ENCODE results near the gene NAA25. TPM values are rescaled to one million over a fixed set of nuclear protein-coding genes. Genes with fewer than 3 reads are reported as not detected.
A peak's percentile ranks its signal among the peaks of the same experiment; 100 is the strongest.
"Not testable (repeated sequence)": the region's sequence is repeated elsewhere in the genome, so short reads cannot be mapped to it uniquely, and the experiment has no call there.

The NAA25 gene
- total and polyA plus RNA-seq, 7 donors, result 10.9 to 46.5 (median 28.1) TPM

DNA sequence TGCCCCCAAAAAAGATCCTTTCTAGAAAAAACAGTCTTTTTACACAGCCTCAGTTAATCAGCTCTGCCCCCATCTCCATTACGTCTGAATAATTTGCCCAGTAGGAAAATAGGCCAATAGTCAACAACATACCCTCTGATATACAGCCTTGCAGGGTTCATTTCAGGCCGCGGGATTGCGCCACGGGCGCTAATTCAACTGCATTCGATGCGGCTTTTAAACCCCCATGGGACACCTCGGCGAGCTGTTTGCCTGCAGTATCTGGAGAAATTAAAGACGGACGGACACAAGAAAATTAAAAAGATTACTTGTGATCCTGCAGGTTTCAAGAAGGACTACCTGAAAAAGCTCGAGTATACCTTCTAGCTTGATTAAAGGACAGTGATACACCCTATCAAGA, 59.2 kb downstream of the NAA25 start:
- intact Hi-C loops (cut with DNase I), result loop anchor here (5.0 to 10.0 kb wide), 3 partner anchors 33 to 185 kb away; no protein-coding TSS in a partner anchor
- Histone ChIP-seq H3K27ac (no peak overlapping the region), H3K36me3 (ENCODE audit: insufficient read depth in 1 of 2, low read depth in 1 of 2) (peaks cover 20 to 100% of the 10 kb centered on the region in 2 donors), H3K27me3 (ENCODE audit: insufficient read depth in 3 of 3, low read length in 2 of 3) (no peaks in the 10 kb centered on the region), H3K4me3 (no peak overlapping the region), H3K9me3 (no peaks in the 10 kb centered on the region), H3K4me1 (no peaks in the 10 kb centered on the region)
- TF ChIP-seq, protein P1, sequence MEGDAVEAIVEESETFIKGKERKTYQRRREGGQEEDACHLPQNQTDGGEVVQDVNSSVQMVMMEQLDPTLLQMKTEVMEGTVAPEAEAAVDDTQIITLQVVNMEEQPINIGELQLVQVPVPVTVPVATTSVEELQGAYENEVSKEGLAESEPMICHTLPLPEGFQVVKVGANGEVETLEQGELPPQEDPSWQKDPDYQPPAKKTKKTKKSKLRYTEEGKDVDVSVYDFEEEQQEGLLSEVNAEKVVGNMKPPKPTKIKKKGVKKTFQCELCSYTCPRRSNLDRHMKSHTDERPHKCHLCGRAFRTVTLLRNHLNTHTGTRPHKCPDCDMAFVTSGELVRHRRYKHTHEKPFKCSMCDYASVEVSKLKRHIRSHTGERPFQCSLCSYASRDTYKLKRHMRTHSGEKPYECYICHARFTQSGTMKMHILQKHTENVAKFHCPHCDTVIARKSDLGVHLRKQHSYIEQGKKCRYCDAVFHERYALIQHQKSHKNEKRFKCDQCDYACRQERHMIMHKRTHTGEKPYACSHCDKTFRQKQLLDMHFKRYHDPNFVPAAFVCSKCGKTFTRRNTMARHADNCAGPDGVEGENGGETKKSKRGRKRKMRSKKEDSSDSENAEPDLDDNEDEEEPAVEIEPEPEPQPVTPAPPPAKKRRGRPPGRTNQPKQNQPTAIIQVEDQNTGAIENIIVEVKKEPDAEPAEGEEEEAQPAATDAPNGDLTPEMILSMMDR (IDR thresholded peaks at IDR 0.05), result no peak
- DNase-seq, result no peak
- no peak for ATAC-seq
- WGBS, 3 donors, result 87 to 91% (median 87%) methylated on average over 13 of the region's 13 CpGs

DNA sequence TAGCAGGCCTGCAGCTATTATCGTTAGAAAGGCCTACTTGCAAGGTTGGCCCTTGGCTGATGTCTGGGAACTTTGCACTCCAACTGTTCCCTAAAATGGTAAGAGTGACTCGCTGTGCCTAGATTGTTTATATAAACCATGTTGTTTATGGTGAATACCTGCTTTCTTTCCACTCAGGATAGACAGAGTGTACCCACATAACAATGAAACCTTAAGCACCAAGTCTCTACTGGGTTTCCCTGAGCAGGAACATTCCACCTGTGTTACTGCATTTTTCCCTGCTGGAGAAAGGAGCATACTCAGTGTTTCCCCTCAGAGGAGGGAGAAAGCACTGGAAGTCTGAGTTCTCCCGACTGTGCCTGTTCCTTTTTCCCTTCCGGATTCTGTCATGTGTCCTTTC, 62.6 kb downstream of the NAA25 start:
- Histone ChIP-seq H3K27me3 (ENCODE audit: insufficient read depth in 3 of 3, low read length in 2 of 3) (no peaks in the 10 kb centered on the region), H3K4me1 (no peaks in the 10 kb centered on the region), H3K27ac (no peak overlapping the region), H3K4me3 (no peak overlapping the region), H3K36me3 (ENCODE audit: insufficient read depth in 1 of 2, low read depth in 1 of 2) (peaks cover 9 to 100% of the 10 kb centered on the region in 2 donors), H3K9me3 (no peaks in the 10 kb centered on the region)
- intact Hi-C loops (cut with DNase I), result loop anchor here (5.0 to 10.0 kb wide), 3 partner anchors 36 to 189 kb away; no protein-coding TSS in a partner anchor
- TF ChIP-seq, protein P1 (IDR thresholded peaks at IDR 0.05), result no peak
- 77 to 83% (median 81%) methylated on average over 4 of the region's 4 CpGs for WGBS, 3 donors
- ATAC-seq, result peak in 1 of 4 donors; percentile 13
- DNase-seq, result no peak

DNA sequence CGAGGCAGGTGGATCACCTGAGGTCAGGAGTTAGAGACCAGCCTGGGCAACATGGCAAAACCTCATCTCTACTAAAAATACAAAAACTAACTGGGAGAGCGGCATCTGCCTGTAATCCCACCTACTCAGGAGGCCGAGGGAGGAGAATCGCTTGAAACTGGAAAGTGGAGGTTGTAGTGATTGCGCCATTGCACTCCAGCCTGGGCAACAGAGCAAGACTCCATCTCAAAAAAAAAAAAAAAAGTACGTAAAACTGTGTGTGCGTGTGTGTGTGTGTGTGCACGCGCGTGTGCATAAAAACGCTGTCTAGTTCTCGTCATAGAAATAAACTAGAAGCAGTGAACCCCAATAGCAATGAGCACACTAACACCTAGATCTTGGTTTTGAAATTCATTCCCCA, 72.0 kb downstream of the NAA25 start:
- not testable (repeated sequence) for H3K27me3 ChIP-seq (ENCODE audit: insufficient read depth in 3 of 3, low read length in 2 of 3); H3K27ac ChIP-seq; H3K4me1 ChIP-seq; H3K4me3 ChIP-seq; ATAC-seq; H3K9me3 ChIP-seq; DNase-seq
- 93 to 95% (median 95%) methylated on average over 11 to 12 of the region's 12 CpGs for WGBS, 3 donors
- H3K36me3 ChIP-seq (ENCODE audit: insufficient read depth in 1 of 2, low read depth in 1 of 2), result peaks cover 12 to 100% of the 10 kb centered on the region in 2 donors
- intact Hi-C loops (cut with DNase I), result loop anchor here in 1 of 2 donors (10.0 kb wide), 1 partner anchor 198 kb away; no protein-coding TSS in a partner anchor

DNA sequence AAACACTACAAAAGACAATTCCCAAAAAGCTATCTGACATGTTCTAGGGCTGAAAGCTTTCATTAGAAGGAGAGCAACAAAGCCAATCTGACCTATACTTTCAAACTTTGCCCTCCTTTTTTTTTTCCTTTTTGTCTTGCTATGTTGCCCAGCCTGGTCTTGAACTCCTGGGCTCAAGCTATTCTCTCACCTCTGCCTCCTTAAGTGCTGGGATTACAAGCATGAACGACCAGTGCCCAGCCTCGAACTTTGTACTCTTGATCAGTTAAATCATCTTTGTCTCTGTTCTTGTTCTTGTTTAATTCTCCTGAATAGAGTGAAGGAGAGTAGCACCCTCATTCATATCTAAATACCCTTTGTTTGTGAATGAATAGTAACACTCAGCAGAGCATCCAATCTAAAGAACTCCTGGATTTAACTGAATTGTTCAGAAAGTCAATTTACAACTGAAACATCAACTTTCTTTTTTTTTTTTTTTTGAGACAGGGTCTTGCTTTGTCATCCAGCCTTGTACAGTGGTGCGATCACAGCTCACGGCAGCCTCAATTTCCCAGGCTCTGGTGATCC, 73.3 kb downstream of the NAA25 start:
- DNase-seq (no peak), ATAC-seq (no peak)
- TF ChIP-seq, protein P1 (IDR thresholded peaks at IDR 0.05), result no peak
- intact Hi-C loops (cut with DNase I), result loop anchor here in 1 of 2 donors (10.0 kb wide), 1 partner anchor 199 kb away; no protein-coding TSS in a partner anchor
- Histone ChIP-seq H3K4me1 (no peaks in the 10 kb centered on the region), H3K4me3 (no peak overlapping the region), H3K27me3 (ENCODE audit: insufficient read depth in 3 of 3, low read length in 2 of 3) (no peaks in the 10 kb centered on the region), H3K36me3 (ENCODE audit: insufficient read depth in 1 of 2, low read depth in 1 of 2) (peaks cover 12 to 100% of the 10 kb centered on the region in 2 donors), H3K9me3 (no peaks in the 10 kb centered on the region), H3K27ac (no peak overlapping the region)
- 84 to 88% (median 86%) methylated on average over 4 of the region's 4 CpGs for WGBS, 3 donors

DNA sequence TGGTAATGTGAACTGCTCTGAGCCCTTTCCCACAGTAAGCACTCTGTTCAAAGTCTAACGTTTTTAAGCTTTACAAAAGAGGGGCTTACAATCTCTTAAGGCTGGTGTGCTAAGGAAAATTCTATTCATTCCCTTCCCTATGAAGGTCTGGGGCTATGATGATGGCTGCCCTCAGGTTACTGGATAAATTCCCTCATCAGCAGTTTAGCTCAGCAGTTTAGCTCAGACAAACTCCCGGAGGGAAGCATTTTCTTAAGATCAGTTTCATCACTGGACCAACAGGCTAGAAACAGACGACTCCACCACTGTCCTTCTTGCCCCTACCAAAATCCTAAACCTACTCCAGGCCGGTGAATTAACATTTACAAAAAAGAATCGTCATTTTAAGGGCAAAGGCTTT, 76.3 kb downstream of the NAA25 start:
- peaks cover 18 to 100% of the 10 kb centered on the region in 2 donors for H3K36me3 ChIP-seq (ENCODE audit: insufficient read depth in 1 of 2, low read depth in 1 of 2)
- DNase-seq (no peak), ATAC-seq (no peak)
- no peaks in the 10 kb centered on the region for H3K9me3 ChIP-seq
- intact Hi-C loops (cut with DNase I), result loop anchor here in 1 of 2 donors (10.0 kb wide), 1 partner anchor 203 kb away; no protein-coding TSS in a partner anchor
- no peak overlapping the region for H3K4me3 ChIP-seq
- 87 to 88% (median 88%) methylated on average over 5 of the region's 5 CpGs for WGBS, 3 donors
- H3K27me3 ChIP-seq (ENCODE audit: insufficient read depth in 3 of 3, low read length in 2 of 3), result no peaks in the 10 kb centered on the region
- no peaks in the 10 kb centered on the region for H3K4me1 ChIP-seq
- TF ChIP-seq, protein P1 (IDR thresholded peaks at IDR 0.05), result no peak
- H3K27ac ChIP-seq, result no peak overlapping the region
